Right ventricle myocardium inferior (tissue), 1 donor: ENCODE results near the gene PLAA. TPM values are rescaled to one million over a fixed set of nuclear protein-coding genes. Genes with fewer than 3 reads are reported as not detected.

Experiments used
- ATAC-seq: fragments of 200-7000 bp; cut with Tn5 transposase; one replicate; pipeline ENCODE4 v1.9.1; 2020; ENCODE audit warnings: mild to moderate bottlenecking, moderate library complexity
- DNase-seq: peaks from one replicate; pipeline ENCODE4 v3.0.0; 2021; ENCODE audit errors: missing footprints
- intact Hi-C: fragments of 100-400 bp; cut with DNase I; formaldehyde crosslinking; loops from one replicate; pipeline ENCODE4 v1.11.0; 2022
- total RNA-seq: library from RNA; stranded (reverse); fragmentation: NEBNext Ultra II Directional; extraction: Animal tissue kit (Norgen Biotek cat#: 25700); gene quantifications from one replicate; pipeline ENCODE4 v1.2.1, GENCODE V29; 2021
- donor health status: DM: no; HTN: yes; CAD: no; lungs with severe emphysema.

Gene PLAA
- total RNA-seq, 1 donor from 2014 or later, result 30.3 TPM

GRCh38 chr9:26856413-26857032 lies 90.5 kb downstream of the PLAA start:
- DNase-seq (no peak), ATAC-seq (no peak)
- intact Hi-C loops, result no loop called here

Other genes starting within 250 kb of the PLAA start
- gene CAAP1, start 54.4 kb downstream of the PLAA start, total RNA-seq, result 7.3 TPM
- gene IFT74, start 9.2 kb upstream of the PLAA start, total RNA-seq, result 12.2 TPM
- gene LRRC19, start 58.4 kb upstream of the PLAA start, total RNA-seq, result not detected
- gene TEK, start 162.0 kb upstream of the PLAA start, total RNA-seq, result 21.1 TPM